SU-DHL-6 (cell line): ENCODE measurements around the gene NRAP.

Experiments
- CTCF ChIP-seq: fragments of 200-600 bp; sonication (generic); IDR thresholded peaks from one replicate; pipeline ENCODE4 v1.5.1; 2017; ENCODE audit warnings: antibody characterized with exemption, mild to moderate bottlenecking, low read length, moderate library complexity; ENCODE audit not compliant: insufficient read depth, poor library complexity, severe bottlenecking
- EZH2phosphoT487 ChIP-seq: fragments of 200-600 bp; sonication (generic), shearing (Covaris generic); conservative IDR thresholded peaks from 2 replicates; pipeline ENCODE4 v1.6.1; 2018; ENCODE audit warnings: mild to moderate bottlenecking, antibody characterized with exemption, low read length, moderate library complexity, mixed read lengths

- TF ChIP-seq EZH2phosphoT487 = no peak
- TF ChIP-seq CTCF = no peak
Measured at GRCh38 chr10:113626809-113627355, 37.0 kb downstream of the NRAP start.
